Measurements from ENCODE around the gene NR5A1. TPM values are rescaled to one million over a fixed set of nuclear protein-coding genes. Genes with fewer than 3 reads are reported as not detected.

The NR5A1 gene
- total and polyA plus RNA-seq, 7 donors = 0.03 to 0.60 TPM; not detected in 5

DNA sequence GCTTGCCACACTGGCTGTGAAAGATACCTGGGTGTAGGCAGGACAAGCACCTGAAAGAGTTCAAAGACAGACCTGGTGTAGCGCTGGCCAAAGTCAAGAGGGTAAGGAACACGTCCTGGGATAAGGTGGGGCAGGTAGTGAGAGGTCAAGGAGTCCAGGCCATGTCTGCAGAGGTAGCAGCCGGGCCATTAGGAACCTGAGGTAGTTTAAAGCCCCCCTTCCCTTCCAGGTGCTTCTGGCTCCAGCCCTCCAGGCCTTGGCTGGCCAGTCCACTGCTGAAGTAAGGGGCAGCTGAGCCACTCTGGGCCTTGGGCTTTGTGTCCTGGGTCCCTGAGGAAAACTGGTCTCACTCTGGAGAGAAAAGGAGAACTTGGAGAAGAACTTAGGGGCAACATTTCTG, 13.9 kb upstream of the NR5A1 start:
- TF ChIP-seq POLR2A (IDR thresholded peaks at IDR 0.05) = no peak
- no peak for TF ChIP-seq POLR2AphosphoS5 (IDR thresholded peaks at IDR 0.05)
- no peak for TF ChIP-seq EP300 (IDR thresholded peaks at IDR 0.05)
- TF ChIP-seq, protein P1, sequence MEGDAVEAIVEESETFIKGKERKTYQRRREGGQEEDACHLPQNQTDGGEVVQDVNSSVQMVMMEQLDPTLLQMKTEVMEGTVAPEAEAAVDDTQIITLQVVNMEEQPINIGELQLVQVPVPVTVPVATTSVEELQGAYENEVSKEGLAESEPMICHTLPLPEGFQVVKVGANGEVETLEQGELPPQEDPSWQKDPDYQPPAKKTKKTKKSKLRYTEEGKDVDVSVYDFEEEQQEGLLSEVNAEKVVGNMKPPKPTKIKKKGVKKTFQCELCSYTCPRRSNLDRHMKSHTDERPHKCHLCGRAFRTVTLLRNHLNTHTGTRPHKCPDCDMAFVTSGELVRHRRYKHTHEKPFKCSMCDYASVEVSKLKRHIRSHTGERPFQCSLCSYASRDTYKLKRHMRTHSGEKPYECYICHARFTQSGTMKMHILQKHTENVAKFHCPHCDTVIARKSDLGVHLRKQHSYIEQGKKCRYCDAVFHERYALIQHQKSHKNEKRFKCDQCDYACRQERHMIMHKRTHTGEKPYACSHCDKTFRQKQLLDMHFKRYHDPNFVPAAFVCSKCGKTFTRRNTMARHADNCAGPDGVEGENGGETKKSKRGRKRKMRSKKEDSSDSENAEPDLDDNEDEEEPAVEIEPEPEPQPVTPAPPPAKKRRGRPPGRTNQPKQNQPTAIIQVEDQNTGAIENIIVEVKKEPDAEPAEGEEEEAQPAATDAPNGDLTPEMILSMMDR (IDR thresholded peaks at IDR 0.05) = no peak
- 68 to 83% methylated on average over 3 of the region's 3 CpGs for WGBS, 2 donors
- H3K36me3 ChIP-seq = peaks cover 0 to 7% (median 0%) of the 10 kb centered on the region in 4 donors
- no peaks in the 10 kb centered on the region for H3K27me3 ChIP-seq
- H3K4me3 ChIP-seq = no peak overlapping the region
- no peaks in the 10 kb centered on the region for H3K9me3 ChIP-seq
- intact Hi-C loops (cut with DNase I) = no loop called here
- no peaks in the 10 kb centered on the region for H3K4me1 ChIP-seq
- peak; percentile 27 for DNase-seq
- no peak overlapping the region for H3K27ac ChIP-seq

DNA sequence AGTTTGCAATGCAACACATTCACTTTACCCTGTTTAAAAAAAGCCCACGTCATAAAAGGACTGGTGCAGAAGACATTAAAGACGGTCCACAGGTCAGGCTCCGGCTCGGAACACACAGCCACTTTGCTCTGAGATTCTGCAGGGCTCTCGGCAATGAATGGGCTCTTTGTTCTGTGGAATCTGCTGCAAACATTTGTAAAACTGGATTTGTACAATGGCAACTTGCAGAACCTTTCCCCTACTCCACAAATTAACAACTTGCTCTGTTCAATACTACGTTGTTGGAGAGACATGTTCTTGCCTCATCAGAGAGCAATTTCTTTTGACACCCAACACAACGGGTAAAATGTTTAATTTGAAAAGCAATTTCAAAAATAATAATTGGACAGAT, 13.0 kb upstream of the NR5A1 start:
- intact Hi-C loops (cut with DNase I) = no loop called here
- H3K9me3 ChIP-seq = no peaks in the 10 kb centered on the region
- WGBS, 2 donors = 15 to 70% methylated on average over 7 of the region's 7 CpGs
- no peaks in the 10 kb centered on the region for H3K27me3 ChIP-seq
- no peak overlapping the region for H3K27ac ChIP-seq
- H3K4me3 ChIP-seq = no peak overlapping the region
- no peaks in the 10 kb centered on the region for H3K4me1 ChIP-seq
- no peak for TF ChIP-seq POLR2AphosphoS5 (IDR thresholded peaks at IDR 0.05)
- TF ChIP-seq EP300 (IDR thresholded peaks at IDR 0.05) = no peak
- no peak for TF ChIP-seq POLR2A (IDR thresholded peaks at IDR 0.05)
- TF ChIP-seq, protein P1 (IDR thresholded peaks at IDR 0.05) = no peak
- no peaks in the 10 kb centered on the region for H3K36me3 ChIP-seq
- peak; percentile 12 for DNase-seq

DNA sequence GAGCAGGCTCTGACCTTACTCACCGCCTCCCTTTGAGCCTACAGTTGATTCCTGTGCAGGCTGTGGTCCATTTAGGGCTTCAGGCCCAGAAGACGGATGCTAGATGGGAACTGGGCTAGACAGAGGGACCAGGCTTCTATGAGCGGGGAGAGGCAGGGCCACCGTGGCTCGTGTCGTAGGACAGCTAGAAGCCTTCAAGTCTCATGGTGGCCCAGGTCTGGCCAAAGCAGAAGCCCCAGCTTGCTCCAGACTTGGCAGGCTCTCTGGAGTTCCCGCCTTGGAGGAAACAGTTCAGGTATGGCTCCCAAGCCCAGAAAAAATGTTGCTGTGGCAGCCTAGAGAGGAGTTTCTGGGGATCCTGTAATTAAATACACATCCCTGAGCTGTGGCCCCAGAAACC, 10.9 kb upstream of the NR5A1 start:
- no peak for TF ChIP-seq EP300 (IDR thresholded peaks at IDR 0.05)
- no peak for TF ChIP-seq POLR2AphosphoS5 (IDR thresholded peaks at IDR 0.05)
- TF ChIP-seq, protein P1 (IDR thresholded peaks at IDR 0.05) = no peak
- TF ChIP-seq POLR2A (IDR thresholded peaks at IDR 0.05) = no peak
- DNase-seq = no peak
- no peaks in the 10 kb centered on the region for H3K36me3 ChIP-seq
- intact Hi-C loops (cut with DNase I) = no loop called here
- H3K27me3 ChIP-seq = peaks cover 0 to under 1% (median 0%) of the 10 kb centered on the region in 3 donors
- no peak overlapping the region for H3K27ac ChIP-seq
- no peaks in the 10 kb centered on the region for H3K9me3 ChIP-seq
- H3K4me1 ChIP-seq = no peaks in the 10 kb centered on the region
- 95 to 96% methylated on average over 7 of the region's 7 CpGs for WGBS, 2 donors
- H3K4me3 ChIP-seq = no peak overlapping the region

DNA sequence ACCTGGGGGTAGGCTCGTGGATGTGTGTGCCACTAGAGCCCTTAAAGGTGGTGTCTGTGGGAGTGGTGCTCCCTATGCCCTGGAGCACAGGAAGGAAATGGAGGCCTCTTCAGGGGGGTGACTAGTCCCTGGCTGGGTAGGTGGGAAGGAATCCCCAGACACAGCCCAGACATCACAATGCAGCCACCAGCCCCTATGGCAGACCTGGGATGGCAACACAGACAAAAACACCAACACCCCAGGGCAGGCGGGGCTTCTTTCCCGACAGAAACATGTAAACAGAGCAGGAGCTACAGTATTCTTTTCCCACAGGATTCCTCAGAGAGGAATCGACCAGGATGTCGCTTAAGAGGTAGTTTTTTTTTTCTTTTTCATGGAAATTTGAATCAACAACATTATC, 10.4 kb upstream of the NR5A1 start:
- Histone ChIP-seq H3K4me3 (no peak overlapping the region), H3K27ac (no peak overlapping the region), H3K36me3 (no peaks in the 10 kb centered on the region), H3K9me3 (no peaks in the 10 kb centered on the region), H3K27me3 (peaks cover 0 to 5% (median 0%) of the 10 kb centered on the region in 3 donors), H3K4me1 (no peaks in the 10 kb centered on the region)
- intact Hi-C loops (cut with DNase I) = no loop called here
- DNase-seq = peak; percentile 36
- WGBS, 2 donors = 80 to 86% methylated on average over 5 of the region's 5 CpGs
- TF ChIP-seq, protein P1 (IDR thresholded peaks at IDR 0.05) = no peak
- TF ChIP-seq EP300 (IDR thresholded peaks at IDR 0.05) (no peak), POLR2A (IDR thresholded peaks at IDR 0.05) (no peak), POLR2AphosphoS5 (IDR thresholded peaks at IDR 0.05) (no peak)

DNA sequence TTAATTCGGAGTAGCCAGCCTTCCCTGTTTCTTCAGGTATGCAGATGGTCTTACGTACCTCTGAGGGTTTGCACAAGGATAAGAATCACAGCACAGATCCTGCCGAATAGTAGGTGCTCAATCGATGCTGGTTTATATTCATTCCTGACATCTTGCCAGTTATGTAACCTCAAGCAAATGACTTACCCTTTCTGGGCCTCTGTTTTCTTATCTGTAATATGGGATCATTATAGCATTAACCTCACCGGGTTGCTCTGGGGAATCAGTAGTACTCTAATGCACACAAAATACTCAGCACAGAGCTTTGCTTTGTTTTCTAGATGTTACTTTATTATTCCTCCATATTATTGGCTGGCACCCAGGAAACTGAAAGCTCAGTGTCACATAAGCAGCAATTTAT, 7.7 kb upstream of the NR5A1 start:
- DNase-seq = no peak
- H3K4me1 ChIP-seq = no peaks in the 10 kb centered on the region
- TF ChIP-seq, protein P1 (IDR thresholded peaks at IDR 0.05) = no peak
- TF ChIP-seq EP300 (IDR thresholded peaks at IDR 0.05) (no peak), POLR2AphosphoS5 (IDR thresholded peaks at IDR 0.05) (no peak), POLR2A (IDR thresholded peaks at IDR 0.05) (no peak)
- no peak overlapping the region for H3K4me3 ChIP-seq
- 66 to 85% methylated on average over 5 of the region's 5 CpGs for WGBS, 2 donors
- intact Hi-C loops (cut with DNase I) = no loop called here
- peaks cover 0 to 12% (median 0%) of the 10 kb centered on the region in 3 donors for H3K27me3 ChIP-seq
- H3K9me3 ChIP-seq = no peaks in the 10 kb centered on the region
- H3K27ac ChIP-seq = no peak overlapping the region
- H3K36me3 ChIP-seq = no peaks in the 10 kb centered on the region

Measured in sigmoid colon (tissue), 7 donors.